A549 (cell line): ENCODE data around the gene TMEM217. TPM values are rescaled to one million over a fixed set of nuclear protein-coding genes. Genes with fewer than 3 reads are reported as not detected.

Experiments
- ATAC-seq, 2 experiments: fragments of 200-7000 bp in 1 of 2; fragments of >200 bp in 1 of 2; cut with Nextera tagmentation in 1 of 2; cut with Tn5 transposase in 1 of 2; 3 replicates each; pipeline versions ENCODE4 v1.8.0 to v1.9.1; 2018 to 2020; ENCODE audit warnings: mild to moderate bottlenecking in 1 of 2, moderate library complexity in 1 of 2
- CTCF ChIA-PET: fragments of 300-600 bp; sonication (Branson Sonifier 250); formaldehyde crosslinking; extraction: SDS; loops from one replicate; lab custom pipeline; 2021; ENCODE audit warnings: antibody characterized with exemption, inconsistent platforms; lab: Yijun Ruan, JAX
- POLR2A ChIA-PET: fragments of 350-600 bp; formaldehyde crosslinking; extraction: SDS; loops from one replicate; lab custom pipeline; 2021; ENCODE audit warnings: antibody characterized with exemption, inconsistent platforms; lab: Yijun Ruan, JAX
- DNase-seq, 2 experiments: peaks; one replicate each; pipeline versions ENCODE4 v3.0.0 to v3.0.0-alpha.2; 2011 to 2016; ENCODE audit warnings: low read depth in 1 of 2, low spot score in 1 of 2
- FAIRE-seq: peaks from 2 replicates; lab custom pipeline; 2011; peaks lifted over from hg19 to GRCh38; lab: Jason Lieb, UNC
- H3K27ac ChIP-seq, 2 experiments: fragments of >200 bp; sonication (Bioruptor Twin); formaldehyde crosslinking; 3 replicates each; pipeline ENCODE4 v1.5.1; 2016 to 2017
- H3K4me1 ChIP-seq: fragments of >200 bp; sonication (Bioruptor Twin); formaldehyde crosslinking; 3 replicates; pipeline ENCODE4 v1.6.1; 2016
- H3K4me2 ChIP-seq: fragments of >200 bp; sonication (Bioruptor Twin); formaldehyde crosslinking; 3 replicates; pipeline ENCODE4 v1.6.1; 2016
- H3K4me3 ChIP-seq: fragments of >200 bp; sonication (Bioruptor Twin); formaldehyde crosslinking; 3 replicates; pipeline ENCODE4 v1.5.1; 2016
- H3K9me3 ChIP-seq: fragments of >200 bp; sonication (Bioruptor Twin); formaldehyde crosslinking; 3 replicates; pipeline ENCODE4 v1.6.1; 2016
- CBX8 ChIP-seq: fragments of 200-600 bp; sonication (generic); IDR thresholded peaks from 2 replicates; pipeline ENCODE4 v1.6.1; 2016
- CHD4 ChIP-seq: fragments of 200-600 bp; sonication (generic); IDR thresholded peaks from 2 replicates; pipeline ENCODE4 v1.6.1; 2016; ENCODE audit warnings: antibody characterized with exemption, mild to moderate bottlenecking, borderline replicate concordance
- EHF ChIP-seq: fragments of 250-450 bp; sonication (Bioruptor Pico); IDR thresholded peaks from 2 replicates; pipeline ENCODE4 v1.5.0; 2020; ENCODE audit warnings: mild to moderate bottlenecking
- EHMT2 ChIP-seq: fragments of 200-600 bp; sonication (generic); IDR thresholded peaks from 2 replicates; pipeline ENCODE4 v1.6.1; 2016; ENCODE audit warnings: antibody characterized with exemption, low read depth, mild to moderate bottlenecking, moderate library complexity
- ESRRA ChIP-seq: fragments of 150-350 bp; IDR thresholded peaks from 2 replicates; pipeline ENCODE4 v1.6.1; 2014; ENCODE audit warnings: mild to moderate bottlenecking, low read length, borderline replicate concordance
- FOSL2 ChIP-seq, 2 experiments: fragments of 450-650 bp in 1 of 2; fragments of >200 bp in 1 of 2; sonication (Bioruptor Twin) in 1 of 2; formaldehyde crosslinking; IDR thresholded peaks; 2 replicates each; pipeline versions ENCODE4 v1.5.0 to v1.6.1; 2016 to 2020; ENCODE audit warnings: mild to moderate bottlenecking in 1 of 2, moderate library complexity in 1 of 2
- GATA3 ChIP-seq: IDR thresholded peaks from 2 replicates; pipeline ENCODE4 v1.6.1; 2012; ENCODE audit warnings: borderline replicate concordance
- HEYL ChIP-seq: fragments of 250-450 bp; sonication (Bioruptor Pico); IDR thresholded peaks from 2 replicates; pipeline ENCODE4 v1.8.0; 2021; ENCODE audit warnings: mild to moderate bottlenecking, moderate library complexity
- HOXA7 ChIP-seq: fragments of 250-450 bp; sonication (Bioruptor Pico); IDR thresholded peaks from 2 replicates; pipeline ENCODE4 v1.5.0; 2020; ENCODE audit warnings: mild to moderate bottlenecking, moderate library complexity
- HOXB13 ChIP-seq: fragments of 250-450 bp; sonication (Bioruptor Pico); IDR thresholded peaks from 2 replicates; pipeline ENCODE4 v1.5.0; 2020; ENCODE audit warnings: low read depth, mild to moderate bottlenecking, moderate library complexity
- HOXB5 ChIP-seq: fragments of 250-450 bp; sonication (Bioruptor Pico); IDR thresholded peaks from 2 replicates; pipeline ENCODE4 v1.5.0; 2020; ENCODE audit warnings: mild to moderate bottlenecking, moderate library complexity
- JUN ChIP-seq, 2 experiments: fragments of >200 bp; sonication (Bioruptor Twin); formaldehyde crosslinking; IDR thresholded peaks; 2 replicates in 1 of 2; 3 replicates in 1 of 2; pipeline ENCODE4 v1.6.1; 2016 to 2017
- JUNB ChIP-seq: fragments of >200 bp; sonication (Bioruptor Twin); formaldehyde crosslinking; IDR thresholded peaks from 2 replicates; pipeline ENCODE4 v1.6.1; 2016
- MAFK ChIP-seq: fragments of 450-650 bp; IDR thresholded peaks from 2 replicates; pipeline ENCODE4 v1.6.1; 2014; ENCODE audit not compliant: partially characterized antibody
- MYC ChIP-seq: IDR thresholded peaks from 2 replicates; pipeline ENCODE4 v1.6.1; 2012; ENCODE audit warnings: mild to moderate bottlenecking, inconsistent platforms, low read length, improper control_type of control experiment, borderline replicate concordance
- NFE2L2 ChIP-seq: fragments of 150-350 bp; conservative IDR thresholded peaks from 2 replicates; pipeline ENCODE4 v1.6.1; 2014; ENCODE audit warnings: low read length
- NPAS2 ChIP-seq: fragments of 250-450 bp; sonication (Bioruptor Pico); IDR thresholded peaks from 2 replicates; pipeline ENCODE4 v1.8.0; 2022; ENCODE audit warnings: mild to moderate bottlenecking, moderate library complexity, borderline replicate concordance
- POLR2A ChIP-seq: IDR thresholded peaks from 2 replicates; pipeline ENCODE4 v1.6.1; 2012; ENCODE audit warnings: mild to moderate bottlenecking, low read length
- RCOR1 ChIP-seq: fragments of 150-350 bp; IDR thresholded peaks from 2 replicates; pipeline ENCODE4 v1.6.1; 2014; ENCODE audit warnings: antibody characterized with exemption, low read length, low read depth
- RFX5 ChIP-seq: fragments of 450-650 bp; IDR thresholded peaks from 2 replicates; pipeline ENCODE4 v1.7.1; 2014; ENCODE audit warnings: antibody characterized with exemption, mild to moderate bottlenecking, moderate library complexity
- ZFP36 ChIP-seq: fragments of 450-650 bp; IDR thresholded peaks from 2 replicates; pipeline ENCODE4 v1.6.1; 2014; ENCODE audit warnings: borderline replicate concordance; ENCODE audit not compliant: partially characterized antibody
- WGBS: methylation state at CpG from one replicate; pipeline ENCODE4 v1.1.6; 2017; ENCODE audit errors: missing lambda C conversion rate; 5-methylcytosine and 5-hydroxymethylcytosine counted together
- polyA plus RNA-seq, 4 experiments: library from polyadenylated mRNA; depleted of rRNA in 3 of 4; stranded (reverse); fragments of >200 nt; fragmentation: RNase III in 1 of 4; extraction: RNeasy Plus Mini Kit Qiagen cat#74134 plus additional on column Dnase treatment in 1 of 4; gene quantifications; 2 replicates in 3 of 4; 3 replicates in 1 of 4; pipeline ENCODE4 v1.2.3, GENCODE V29; 2011 to 2017
- TF ChIP-seq, protein P1 (sequence below): IDR thresholded peaks from 2 replicates; pipeline ENCODE4 v1.6.1; 2012
- TF ChIP-seq, protein P2 (sequence below): fragments of >200 bp; sonication (Bioruptor Twin); formaldehyde crosslinking; IDR thresholded peaks from 2 replicates; pipeline ENCODE4 v1.6.1; 2016
- TF ChIP-seq, protein P3 (sequence below): fragments of >200 bp; sonication (Bioruptor Twin); formaldehyde crosslinking; IDR thresholded peaks from 3 replicates; pipeline ENCODE4 v1.6.1; 2016
- TF ChIP-seq, protein P4 (sequence below): IDR thresholded peaks from 2 replicates; pipeline ENCODE4 v1.6.1; 2012

The TMEM217 gene
- polyA plus RNA-seq, 2 of the 4 experiments (the other 2 are of a cell fraction) = 0.59 to 1.6 TPM

DNA sequence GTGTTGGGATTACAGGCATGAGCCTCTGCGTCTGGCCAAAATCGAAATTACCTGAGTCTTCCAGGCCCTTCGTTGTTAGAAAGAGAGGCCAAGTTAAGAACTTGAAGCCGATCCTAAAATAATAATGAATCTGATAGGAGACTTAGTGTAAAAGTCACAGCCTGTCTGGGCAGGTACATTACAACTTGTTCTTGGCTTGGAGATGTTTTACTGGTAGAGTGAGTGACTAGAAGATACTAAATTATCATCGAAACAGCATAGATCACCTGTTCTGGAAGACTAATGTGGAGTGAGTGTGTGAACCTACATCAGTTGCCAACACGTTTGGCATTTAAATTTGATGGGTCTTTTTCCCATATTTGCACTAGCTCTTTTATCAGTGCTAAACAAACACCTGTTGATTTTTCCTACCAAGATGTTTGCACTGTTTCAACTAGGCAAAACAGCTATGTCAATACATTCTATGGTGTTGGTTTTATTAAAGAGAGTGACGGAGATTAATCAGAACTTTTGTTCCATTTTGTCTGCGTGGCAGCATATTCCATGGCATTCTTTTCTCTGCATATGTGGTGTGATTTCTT is 4.6 kb upstream of the TMEM217 start:
- Histone ChIP-seq H3K4me1 (peaks cover 15% of the 10 kb centered on the region; the same call in 1 of the 3 replicates), H3K9me3 (peaks cover 4% of the 10 kb centered on the region; the same call in 1 of the 3 replicates), H3K4me3 (no peak overlapping the region), H3K27ac (no peak overlapping the region), H3K4me2 (no peak overlapping the region)
- DNase-seq (no peak), ATAC-seq (no peak), FAIRE-seq (no peak)
- WGBS = 72% methylated on average over 8 of the region's 8 CpGs
- ChIA-PET POLR2A (no interaction called here), CTCF (interaction anchor here (1.2 to 2.2 kb wide), 3 partner anchors 41 to 244 kb away, joined by 3 to 5 read pairs (median 4); no protein-coding TSS in a partner anchor)
- no peak for TF ChIP-seq POLR2A
- TF ChIP-seq CHD4 = no peak
- no peak for TF ChIP-seq ZFP36

DNA sequence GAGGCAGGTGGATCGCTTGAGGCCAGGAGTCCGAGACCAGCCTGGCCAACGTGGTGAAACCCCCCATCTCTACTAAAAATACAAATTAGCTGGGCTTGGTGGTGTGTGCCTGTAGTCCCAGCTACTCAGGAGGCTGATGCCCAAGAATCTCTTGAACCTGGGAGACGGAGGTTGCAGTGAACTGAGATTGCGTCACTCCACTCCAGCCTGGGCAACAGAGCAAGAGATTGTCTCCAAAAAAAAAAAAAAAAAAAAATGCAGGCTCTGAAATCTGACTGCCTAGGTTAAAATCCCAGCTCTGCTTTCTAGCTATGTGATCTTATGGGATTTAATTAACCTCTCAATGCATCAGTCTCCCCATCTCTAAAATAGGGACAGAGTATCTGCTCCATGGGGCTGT is 3.3 kb upstream of the TMEM217 start:
- FAIRE-seq = no peak
- ChIA-PET POLR2A (no interaction called here), CTCF (interaction anchor here (1.9 to 2.2 kb wide), 2 partner anchors 43 to 243 kb away, joined by 4 to 5 read pairs; no protein-coding TSS in a partner anchor)
- Histone ChIP-seq H3K4me3 (no peak overlapping the region), H3K4me2 (no peak overlapping the region), H3K9me3 (no peaks in the 10 kb centered on the region), H3K27ac (no peak overlapping the region), H3K4me1 (peaks cover 20% of the 10 kb centered on the region; the same call in 1 of the 3 replicates)
- WGBS = 88% methylated on average over 4 of the region's 5 CpGs
- DNase-seq = no peak
- no peak for TF ChIP-seq RFX5
- TF ChIP-seq MYC = no peak
- no peak for TF ChIP-seq ESRRA
- no peak for TF ChIP-seq RCOR1
- TF ChIP-seq JUNB = no peak
- no peak for TF ChIP-seq GATA3
- no peak for TF ChIP-seq MAFK
- TF ChIP-seq NPAS2 (CRISPR knock-in tag) = no peak
- TF ChIP-seq POLR2A = no peak
- no peak for TF ChIP-seq EHMT2
- TF ChIP-seq HOXB5 (CRISPR knock-in tag) = no peak
- TF ChIP-seq HOXB13 = no peak
- no peak for TF ChIP-seq JUN (IDR thresholded peaks at IDR 0.05)
- no peak for TF ChIP-seq EHF (CRISPR knock-in tag)
- TF ChIP-seq FOSL2 (IDR thresholded peaks at IDR 0.05) = no peak
- TF ChIP-seq FOSL2 (CRISPR knock-in tag; IDR thresholded peaks at IDR 0.05) = no peak
- TF ChIP-seq, protein P1, sequence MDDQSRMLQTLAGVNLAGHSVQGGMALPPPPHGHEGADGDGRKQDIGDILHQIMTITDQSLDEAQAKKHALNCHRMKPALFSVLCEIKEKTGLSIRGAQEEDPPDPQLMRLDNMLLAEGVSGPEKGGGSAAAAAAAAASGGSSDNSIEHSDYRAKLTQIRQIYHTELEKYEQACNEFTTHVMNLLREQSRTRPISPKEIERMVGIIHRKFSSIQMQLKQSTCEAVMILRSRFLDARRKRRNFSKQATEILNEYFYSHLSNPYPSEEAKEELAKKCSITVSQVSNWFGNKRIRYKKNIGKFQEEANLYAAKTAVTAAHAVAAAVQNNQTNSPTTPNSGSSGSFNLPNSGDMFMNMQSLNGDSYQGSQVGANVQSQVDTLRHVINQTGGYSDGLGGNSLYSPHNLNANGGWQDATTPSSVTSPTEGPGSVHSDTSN = no peak
- no peak for TF ChIP-seq CBX8
- TF ChIP-seq, protein P2, sequence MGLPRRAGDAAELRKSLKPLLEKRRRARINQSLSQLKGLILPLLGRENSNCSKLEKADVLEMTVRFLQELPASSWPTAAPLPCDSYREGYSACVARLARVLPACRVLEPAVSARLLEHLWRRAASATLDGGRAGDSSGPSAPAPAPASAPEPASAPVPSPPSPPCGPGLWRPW = no peak
- TF ChIP-seq NFE2L2 = no peak
- TF ChIP-seq, protein P3, sequence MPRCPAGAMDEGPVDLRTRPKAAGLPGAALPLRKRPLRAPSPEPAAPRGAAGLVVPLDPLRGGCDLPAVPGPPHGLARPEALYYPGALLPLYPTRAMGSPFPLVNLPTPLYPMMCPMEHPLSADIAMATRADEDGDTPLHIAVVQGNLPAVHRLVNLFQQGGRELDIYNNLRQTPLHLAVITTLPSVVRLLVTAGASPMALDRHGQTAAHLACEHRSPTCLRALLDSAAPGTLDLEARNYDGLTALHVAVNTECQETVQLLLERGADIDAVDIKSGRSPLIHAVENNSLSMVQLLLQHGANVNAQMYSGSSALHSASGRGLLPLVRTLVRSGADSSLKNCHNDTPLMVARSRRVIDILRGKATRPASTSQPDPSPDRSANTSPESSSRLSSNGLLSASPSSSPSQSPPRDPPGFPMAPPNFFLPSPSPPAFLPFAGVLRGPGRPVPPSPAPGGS = no peak
- no peak for ATAC-seq

DNA sequence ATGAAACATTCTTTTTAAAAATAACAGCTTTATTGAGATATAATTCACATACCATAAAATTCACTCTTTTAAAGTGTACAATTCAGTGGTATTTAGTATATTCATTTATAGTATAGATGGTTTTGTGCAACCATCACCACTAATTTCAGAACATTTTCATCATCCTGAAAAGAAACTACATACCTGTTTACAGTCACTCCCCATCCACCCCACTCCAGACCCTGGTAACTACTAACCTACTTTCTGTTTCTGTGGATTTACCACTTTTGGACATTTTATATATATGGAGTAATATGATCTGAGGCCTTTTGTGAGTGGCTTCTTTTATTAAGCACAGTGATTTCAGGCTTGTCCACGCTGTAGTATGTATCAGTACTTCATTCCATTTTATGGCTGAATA is 2.5 kb upstream of the TMEM217 start:
- Histone ChIP-seq H3K4me3 (no peak overlapping the region), H3K4me1 (peaks cover 20% of the 10 kb centered on the region; the same call in 1 of the 3 replicates), H3K9me3 (no peaks in the 10 kb centered on the region), H3K4me2 (no peak overlapping the region), H3K27ac (no peak overlapping the region)
- WGBS = 89% methylated on average over 1 of the region's 1 CpG
- DNase-seq (no peak), FAIRE-seq (no peak), ATAC-seq (no peak)
- POLR2A ChIA-PET = no interaction called here
- CTCF ChIA-PET = interaction anchor here (2.2 kb wide), 1 partner anchor 44 kb away, joined by 5 read pairs; no protein-coding TSS in a partner anchor
- TF ChIP-seq, protein P4, sequence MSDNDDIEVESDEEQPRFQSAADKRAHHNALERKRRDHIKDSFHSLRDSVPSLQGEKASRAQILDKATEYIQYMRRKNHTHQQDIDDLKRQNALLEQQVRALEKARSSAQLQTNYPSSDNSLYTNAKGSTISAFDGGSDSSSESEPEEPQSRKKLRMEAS = no peak
- no peak for TF ChIP-seq HEYL (CRISPR knock-in tag)
- TF ChIP-seq CHD4 = no peak
- TF ChIP-seq HOXA7 (CRISPR knock-in tag) = no peak
- TF ChIP-seq, all 56 proteins: peak for 0
